Stimulated activated CD8-positive, alpha-beta memory T cell treated with anti-CD3 and anti-CD28 coated beads, Interleukin-7, amount 100 ng/mL, for 48 hours (primary cell): ENCODE measurements around the gene RFX4.

ENCODE experiments used
- DNase-seq, 2 donors: peaks; one replicate each; pipeline ENCODE4 v3.0.0-alpha.2; 2020; ENCODE audit warnings: low read depth in 1 of 2; ENCODE audit errors: extremely low read depth in 1 of 2

Gene RFX4

GRCh38 chr12:106582641-106583230 lies at the start of gene RFX4:
Gene RFX4 (plus strand): TSS chr12:106583004. CDS start chr12:106583321, 317 bp downstream.
- DNase-seq: no peak

DNA sequence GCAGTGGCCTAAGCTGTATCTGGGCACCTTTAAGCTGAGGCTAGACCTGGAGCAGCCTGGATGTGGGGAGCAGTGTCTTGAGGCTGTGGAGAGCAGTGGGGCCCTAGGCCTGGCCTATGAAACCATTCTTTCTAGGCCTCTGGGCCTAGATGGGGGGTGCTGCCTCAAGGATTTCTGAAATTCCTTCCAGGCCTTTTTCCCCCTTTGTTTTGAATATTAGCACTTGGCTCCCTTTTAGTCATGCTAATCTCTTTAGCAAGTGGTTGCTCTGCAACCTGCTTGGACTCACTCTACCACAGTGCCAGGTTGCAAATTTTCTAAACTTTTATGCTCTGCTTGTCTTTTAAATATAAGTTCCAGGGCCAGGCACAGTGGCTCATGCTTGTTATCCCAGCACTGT lies 41.6 kb upstream of the RFX4 start:
- no peak for DNase-seq

- no peak for DNase-seq
Measured at GRCh38 chr12:106551410-106551809, 31.4 kb upstream of the RFX4 start.

GRCh38 chr12:106552228-106552627 lies 30.6 kb upstream of the RFX4 start:
- no peak for DNase-seq

- no peak for DNase-seq
Measured at GRCh38 chr12:106564678-106565329, 18.0 kb upstream of the RFX4 start.

DNA sequence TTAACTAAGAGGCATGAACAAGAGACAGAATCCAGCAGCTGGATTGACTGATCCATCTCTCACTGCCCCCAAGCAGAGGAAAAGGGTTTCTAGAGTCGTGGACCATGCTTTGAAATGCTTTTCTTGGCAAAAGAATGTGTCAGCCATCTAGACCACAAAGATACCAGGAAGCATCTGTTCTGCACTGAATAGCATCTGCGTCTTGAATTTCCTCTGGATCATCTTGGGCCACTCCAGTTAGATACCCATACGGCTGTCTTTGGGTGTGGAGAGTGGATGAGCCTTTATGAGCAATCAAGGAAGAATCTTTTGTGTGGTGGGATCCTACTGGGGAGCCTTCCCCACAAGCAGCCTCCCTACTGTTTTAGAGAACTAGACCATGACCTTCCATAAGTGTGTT lies 16.0 kb upstream of the RFX4 start:
- no peak for DNase-seq

GRCh38 chr12:106573239-106573638 lies 9.6 kb upstream of the RFX4 start:
- DNase-seq: no peak

DNA sequence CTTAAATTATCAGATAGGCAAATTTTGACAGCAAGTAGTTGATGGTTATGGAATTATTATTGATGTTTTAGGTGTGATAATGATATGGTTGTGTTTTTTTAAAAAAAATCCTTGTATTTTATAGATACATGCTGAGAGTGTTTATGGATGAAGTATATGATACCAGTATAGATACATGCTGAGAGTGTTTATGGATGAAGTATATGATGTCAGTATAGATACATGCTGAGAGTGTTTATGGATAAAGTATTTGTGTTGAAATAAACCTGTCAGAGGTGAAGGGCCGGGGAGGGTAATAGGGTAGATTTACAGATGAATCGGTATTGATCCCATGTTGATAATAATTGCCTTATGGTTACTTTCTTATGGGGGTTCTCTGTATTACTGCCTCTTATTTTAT lies 6.0 kb upstream of the RFX4 start:
- DNase-seq: no peak

DNA sequence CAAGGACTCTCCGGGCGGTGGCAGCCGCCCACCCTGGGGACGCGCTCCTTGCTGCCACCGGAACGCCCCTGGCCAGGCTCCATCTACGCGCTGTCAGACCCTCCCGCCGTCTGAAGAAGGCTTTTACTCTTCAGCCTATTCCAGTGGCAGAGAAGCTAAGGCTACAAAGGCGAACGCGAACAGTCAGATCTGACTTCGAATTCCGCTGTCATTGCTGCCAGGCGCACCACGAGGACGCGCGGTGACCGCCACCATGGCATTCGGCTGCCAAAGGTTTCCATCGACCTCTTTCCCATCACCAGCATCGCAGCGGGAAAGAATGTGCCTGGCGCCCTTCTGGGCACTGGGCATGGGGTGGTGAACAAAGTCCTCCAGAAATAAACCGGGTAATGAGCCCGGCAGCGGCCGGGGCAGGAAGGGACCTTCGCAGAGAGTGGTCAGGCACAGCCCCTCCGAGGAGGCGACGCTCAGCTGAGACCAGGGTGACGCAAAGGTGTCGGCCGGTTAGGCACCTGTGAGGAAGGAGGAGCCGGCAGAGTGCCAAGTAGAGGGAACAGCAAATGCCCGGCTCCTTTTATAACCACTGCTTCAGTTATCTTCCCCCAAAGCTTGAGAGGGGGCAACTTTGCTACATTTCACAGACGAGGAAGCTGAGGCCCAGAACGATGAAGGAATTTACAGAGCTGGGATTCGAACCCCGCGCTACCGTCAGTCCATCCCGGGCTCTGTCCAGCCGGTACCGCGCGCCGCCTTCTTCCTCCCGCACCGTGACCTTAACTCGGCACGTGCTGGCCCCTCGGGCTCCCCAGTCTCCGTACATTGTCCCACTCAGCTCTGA lies 1.9 kb upstream of the RFX4 start:
- no peak for DNase-seq

GRCh38 chr12:106581543-106582248 lies 1.1 kb upstream of the RFX4 start:
- DNase-seq: no peak

DNA sequence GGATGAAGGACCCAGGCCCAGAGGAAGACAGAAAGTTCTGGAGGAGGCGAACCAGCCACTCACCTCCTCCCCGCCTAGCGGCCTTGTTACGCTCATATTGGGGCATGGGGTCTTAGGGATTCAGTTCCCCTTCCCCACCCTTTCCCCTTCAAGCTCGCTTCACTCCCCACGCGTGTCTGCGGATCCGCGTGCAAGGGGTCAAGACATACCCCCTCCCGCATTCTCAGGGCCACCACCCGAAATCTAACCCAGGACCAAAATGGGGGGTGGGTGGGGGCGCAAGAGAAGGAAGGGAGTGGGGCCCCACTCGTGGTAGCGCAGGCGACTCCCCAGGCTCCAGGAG lies 584 bp upstream of the RFX4 start:
- no peak for DNase-seq

DNA sequence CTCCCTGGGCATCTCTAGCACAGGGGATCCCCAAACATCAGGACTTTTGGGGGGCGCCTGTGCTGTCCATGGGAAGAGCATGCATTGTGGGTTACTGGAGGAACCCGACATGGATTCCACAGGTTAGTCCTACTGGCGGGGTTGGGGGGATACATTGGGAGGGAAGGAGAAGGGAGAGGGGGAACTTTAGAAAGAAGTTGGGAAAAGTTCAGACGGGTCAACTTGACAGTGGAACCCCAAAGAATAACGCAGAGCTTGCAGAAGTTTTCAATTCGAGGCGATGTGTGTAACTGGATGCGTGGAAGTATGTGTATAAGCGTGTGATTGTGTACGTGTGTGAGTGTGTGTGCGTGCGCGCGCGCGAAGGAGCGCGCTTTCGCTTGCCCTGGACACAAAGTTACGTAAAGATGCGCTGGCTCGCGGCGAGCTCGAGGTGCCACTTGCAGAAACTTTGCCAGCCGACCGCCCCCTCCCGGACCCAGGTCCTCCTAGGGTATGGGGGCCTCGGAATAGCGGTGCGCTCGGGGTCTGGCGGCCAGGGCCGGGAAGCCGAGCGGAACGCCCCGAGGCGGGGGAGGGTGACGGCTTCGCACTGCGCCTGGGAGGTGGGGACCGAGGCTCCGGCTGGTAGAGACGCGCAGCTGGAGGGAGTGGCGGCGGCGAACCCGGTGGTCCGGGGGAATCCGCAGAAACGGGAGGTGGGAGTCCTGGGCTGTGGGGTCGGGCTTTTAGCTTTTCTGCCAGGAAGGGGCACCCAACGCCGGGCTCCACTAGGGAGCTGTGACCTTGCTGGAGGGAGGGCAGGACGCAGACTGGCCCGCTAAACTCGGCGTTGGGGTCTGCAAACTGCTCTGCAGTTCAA lies 669 bp downstream of the RFX4 start:
- DNase-seq: no peak

DNA sequence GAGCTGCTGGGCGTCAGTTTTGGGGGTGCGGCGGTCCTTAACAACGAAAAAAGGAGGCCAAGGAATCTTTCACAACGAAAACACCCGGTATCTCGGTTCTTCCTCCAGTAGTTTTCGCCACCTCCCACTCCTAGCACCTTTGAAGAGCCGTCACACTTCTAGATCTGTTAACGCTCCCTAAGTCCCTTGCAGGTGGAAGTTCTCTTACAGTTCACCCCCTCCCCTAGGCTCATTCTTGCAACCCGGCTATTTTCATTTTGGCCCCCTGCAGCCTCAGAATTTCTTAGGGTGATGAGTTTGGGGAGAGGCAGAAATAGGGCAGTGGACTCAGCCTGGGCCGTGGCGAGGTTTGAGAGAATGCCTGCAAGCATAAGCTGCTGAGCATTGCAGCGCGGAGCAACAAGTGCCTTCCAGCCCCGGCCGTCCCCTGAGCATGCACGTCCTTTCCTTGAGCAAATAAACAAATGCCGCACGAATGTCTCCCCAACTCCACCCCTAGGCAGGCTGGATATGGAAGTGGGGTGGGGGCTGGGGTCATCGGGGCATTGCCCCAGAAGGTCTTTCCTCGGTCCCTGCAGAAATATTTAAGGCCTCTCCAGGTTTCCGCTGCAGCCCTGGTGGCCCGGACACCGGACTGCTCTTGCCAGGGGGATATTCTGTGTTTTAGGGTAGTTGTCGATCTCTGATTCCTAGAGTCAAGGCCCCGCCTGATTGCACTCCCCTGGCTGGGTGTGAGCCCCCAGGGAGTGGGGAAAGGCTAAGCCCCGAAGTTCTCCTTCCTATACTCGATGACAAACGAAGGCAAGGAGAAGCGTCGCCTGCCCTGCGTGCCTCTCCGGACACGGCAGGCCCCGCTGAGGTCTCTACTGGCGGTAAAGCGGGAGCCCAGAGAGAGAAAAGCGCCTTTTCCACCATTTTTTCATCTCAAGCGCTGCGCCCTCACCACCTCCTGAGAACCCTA lies 1.6 kb downstream of the RFX4 start:
- DNase-seq: no peak

DNA sequence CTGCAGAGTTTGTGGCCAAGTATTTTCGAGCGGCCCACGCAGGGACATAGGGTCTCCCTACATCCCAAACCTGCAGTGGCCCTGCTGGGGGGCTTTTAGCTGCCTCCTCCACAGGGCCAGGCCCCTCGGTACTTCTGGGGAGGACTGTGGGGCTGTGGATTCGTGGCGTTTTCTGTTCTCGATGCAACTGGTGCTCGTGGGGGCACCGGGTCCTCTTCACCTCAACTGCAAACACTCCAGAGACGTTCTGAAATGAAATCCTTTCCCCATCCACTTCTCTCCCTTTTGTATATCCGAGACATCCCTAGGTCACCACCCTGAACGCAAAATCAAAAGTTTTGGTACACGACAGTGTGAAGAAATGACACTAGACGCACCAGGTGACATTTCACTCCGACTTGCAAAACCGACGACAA lies 2.3 kb downstream of the RFX4 start:
- no peak for DNase-seq

DNA sequence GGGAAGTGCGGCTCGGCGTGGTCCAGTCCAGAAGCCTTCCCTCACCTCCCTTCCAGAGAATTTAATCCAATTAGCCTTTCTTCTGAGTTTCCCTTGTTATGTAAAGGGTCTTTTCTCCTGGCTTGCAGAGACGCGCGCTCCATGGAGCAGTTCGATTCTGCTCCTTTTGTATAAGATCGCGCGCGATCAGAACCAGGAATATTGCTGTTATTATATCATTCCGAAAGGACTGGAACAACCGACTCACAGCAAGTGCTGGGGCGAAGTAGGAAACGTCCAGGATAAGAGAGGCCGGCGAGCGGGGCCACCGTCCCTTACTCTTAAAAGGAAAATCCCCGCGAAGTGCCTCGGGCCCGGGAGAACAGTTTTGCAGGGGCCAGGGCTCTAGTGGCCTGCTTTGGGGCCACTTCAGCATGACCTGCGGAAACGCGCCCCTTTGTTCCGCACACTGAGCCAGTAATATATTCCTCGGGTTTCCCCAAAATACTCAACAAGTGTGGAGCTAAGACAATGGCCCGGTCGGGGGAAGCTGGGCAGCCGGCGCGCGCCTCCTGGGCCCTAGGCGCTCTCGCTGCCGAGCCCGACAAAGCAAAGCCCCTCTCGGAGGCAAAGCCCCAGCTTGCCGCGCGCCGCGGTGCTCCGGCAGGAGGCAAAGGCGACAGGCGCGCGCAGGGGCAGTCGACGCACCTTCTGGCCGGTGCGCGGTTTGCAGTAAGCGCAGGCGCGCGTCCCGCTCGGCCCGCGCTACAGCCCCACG lies 2.9 kb downstream of the RFX4 start:
- DNase-seq: no peak

DNA sequence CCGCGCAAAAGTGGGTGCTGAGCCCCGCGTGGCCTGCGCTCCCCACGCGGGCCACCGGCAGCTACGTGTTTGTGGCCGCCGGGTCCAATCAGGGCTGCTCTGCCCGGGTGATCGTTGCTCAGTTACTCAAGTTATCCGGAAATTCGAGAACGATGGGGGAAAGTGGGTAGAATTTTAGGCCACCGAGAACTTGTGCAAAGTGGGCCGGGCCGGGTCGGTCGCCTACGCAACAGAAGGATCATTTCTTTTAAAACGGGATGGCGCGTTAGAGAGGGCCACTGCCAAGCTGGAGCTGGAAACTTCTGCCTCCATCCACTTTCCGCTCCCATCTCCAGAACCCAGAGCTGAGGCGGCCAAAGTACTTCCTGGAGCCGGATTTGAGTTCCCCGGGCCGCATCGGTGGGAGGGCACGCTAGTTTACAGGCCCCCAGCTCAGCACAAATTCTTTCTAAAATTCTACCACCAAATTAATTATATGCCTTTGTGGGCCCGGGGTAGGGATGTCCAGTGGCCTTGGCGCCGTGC lies 3.5 kb downstream of the RFX4 start:
- DNase-seq: no peak

DNA sequence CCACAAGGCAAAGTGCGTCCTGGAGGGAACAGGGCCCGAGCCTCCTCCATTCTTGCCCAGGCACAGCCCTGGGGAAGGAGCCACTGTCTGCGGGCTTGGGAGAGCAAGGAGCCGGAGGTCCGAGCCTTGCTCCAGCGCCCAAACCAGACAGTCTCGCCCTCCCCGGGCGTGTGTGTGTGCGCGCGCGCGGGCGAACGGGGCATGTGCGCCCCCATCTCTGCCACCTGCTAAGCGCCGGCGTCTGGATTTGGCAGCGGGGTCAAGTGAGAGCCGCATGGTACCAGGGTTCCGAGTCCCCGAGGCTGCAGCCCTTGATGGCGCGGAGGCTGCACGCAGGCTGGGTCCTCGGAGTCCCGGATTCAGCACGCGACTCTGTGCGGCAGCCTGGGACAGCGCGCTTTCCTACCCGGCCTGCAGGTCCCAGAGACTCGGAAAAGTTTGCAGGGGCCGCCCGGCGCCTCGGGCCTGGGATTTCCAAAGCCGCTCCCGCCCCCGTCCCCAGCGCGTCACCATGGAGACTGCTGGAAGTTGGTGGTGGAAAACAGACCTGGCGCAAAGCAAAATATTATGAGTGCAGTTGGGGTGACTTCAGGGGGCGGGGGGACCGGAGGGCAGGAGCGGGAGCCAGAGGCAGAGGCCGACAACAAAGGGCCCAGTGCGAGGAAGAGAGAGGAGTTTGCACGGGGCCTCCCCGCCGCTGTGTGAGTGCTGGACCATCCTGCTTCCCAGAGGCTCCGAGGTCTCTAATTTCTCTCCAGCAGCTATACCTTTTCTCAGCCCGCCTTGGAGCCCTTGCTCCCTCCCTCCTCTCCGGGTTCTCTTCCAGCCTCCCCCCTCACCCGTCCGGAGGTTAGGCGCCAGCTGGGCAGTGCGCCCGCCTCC lies 4.2 kb downstream of the RFX4 start:
- DNase-seq: no peak

GRCh38 chr12:106588771-106589170 lies 6.0 kb downstream of the RFX4 start:
- no peak for DNase-seq
